OCI-LY1 (cell line): Measurements from ENCODE around the gene KCNB1.

Experiments used
- H2AFZ ChIP-seq: fragments of 200-600 bp; sonication (generic), shearing (Covaris generic); 2 replicates; pipeline ENCODE4 v1.6.0; 2014; ENCODE audit warnings: antibody characterized with exemption, mild to moderate bottlenecking, low read length
- H3F3A ChIP-seq: fragments of 200-600 bp; sonication (generic), shearing (Covaris generic); 2 replicates; pipeline ENCODE4 v1.6.0; 2014; ENCODE audit warnings: mild to moderate bottlenecking, antibody characterized with exemption, low read length, moderate library complexity; ENCODE audit not compliant: insufficient read depth
- H3K27ac ChIP-seq: fragments of 200-600 bp; sonication (generic); 2 replicates; pipeline ENCODE4 v1.5.1; 2014; ENCODE audit warnings: low read length, mixed run types, mild to moderate bottlenecking, low read depth; ENCODE audit not compliant: poor library complexity, severe bottlenecking
- H3K27me3 ChIP-seq: fragments of 200-600 bp; sonication (generic); 2 replicates; pipeline ENCODE4 v1.6.0; 2014; ENCODE audit warnings: antibody characterized with exemption, mild to moderate bottlenecking, low read length, moderate library complexity; ENCODE audit not compliant: insufficient read depth
- H3K36me3 ChIP-seq: fragments of 200-600 bp; sonication (generic); 2 replicates; pipeline ENCODE4 v1.6.1; 2014; ENCODE audit warnings: mild to moderate bottlenecking, antibody characterized with exemption, low read length, moderate library complexity, mixed read lengths; ENCODE audit not compliant: insufficient read depth
- H3K4me1 ChIP-seq: fragments of 200-600 bp; sonication (generic); 2 replicates; pipeline ENCODE4 v1.5.1; 2014; ENCODE audit warnings: mild to moderate bottlenecking, low read length, moderate library complexity; ENCODE audit not compliant: insufficient read depth, severe bottlenecking
- H3K4me2 ChIP-seq: fragments of 200-600 bp; sonication (generic), shearing (Covaris generic); 2 replicates; pipeline ENCODE4 v1.6.1; 2014; ENCODE audit warnings: low read length
- H3K4me3 ChIP-seq: fragments of 200-600 bp; sonication (generic); 2 replicates; pipeline ENCODE4 v1.5.1; 2014; ENCODE audit warnings: low read length, low read depth, mild to moderate bottlenecking, mixed read lengths; ENCODE audit not compliant: poor library complexity, severe bottlenecking
- H3K79me2 ChIP-seq: fragments of 200-600 bp; shearing (Covaris generic); 2 replicates; pipeline ENCODE4 v1.6.1; 2016; ENCODE audit warnings: mixed run types, low read length, mixed read lengths; ENCODE audit not compliant: insufficient read depth
- H3K9ac ChIP-seq: fragments of 200-600 bp; sonication (generic), shearing (Covaris generic); 2 replicates; pipeline ENCODE4 v1.6.1; 2014; ENCODE audit warnings: mild to moderate bottlenecking, low read length, mixed read lengths
- H3K9me2 ChIP-seq: fragments of 200-600 bp; sonication (generic), shearing (Covaris generic); 2 replicates; pipeline ENCODE4 v1.6.1; 2014; ENCODE audit warnings: low read depth, mild to moderate bottlenecking, low read length, mixed read lengths
- H3K9me3 ChIP-seq: fragments of 200-600 bp; shearing (Covaris generic); 2 replicates; pipeline ENCODE4 v1.6.1; 2014; ENCODE audit warnings: low read length, mixed read lengths
- H4K20me1 ChIP-seq: fragments of 200-600 bp; sonication (generic), shearing (Covaris generic); 2 replicates; pipeline ENCODE4 v1.6.0; 2016; ENCODE audit warnings: mild to moderate bottlenecking, low read length; ENCODE audit not compliant: insufficient read depth
- CTCF ChIP-seq: fragments of 200-600 bp; sonication (generic), shearing (Covaris generic); IDR thresholded peaks from 2 replicates; pipeline ENCODE4 v1.5.1; 2017; ENCODE audit warnings: mild to moderate bottlenecking, antibody characterized with exemption, low read length, moderate library complexity, mixed read lengths
- EZH2 ChIP-seq: fragments of 200-600 bp; sonication (generic), shearing (Covaris generic); IDR thresholded peaks from 2 replicates; pipeline ENCODE4 v1.8.0; 2017; ENCODE audit warnings: borderline replicate concordance, mixed run types, mild to moderate bottlenecking, antibody characterized with exemption, low read length, moderate library complexity, mixed read lengths

KCNB1 gene

GRCh38 chr20:49349694-49350252 is 132.7 kb downstream of the KCNB1 start:
- no peak overlapping the region for H3K9ac ChIP-seq
- no peaks in the 10 kb centered on the region for H3K9me2 ChIP-seq
- no peaks in the 10 kb centered on the region for H3K9me3 ChIP-seq
- no peak overlapping the region for H3K4me2 ChIP-seq
- H4K20me1 ChIP-seq, result no peaks in the 10 kb centered on the region
- TF ChIP-seq CTCF (no peak), EZH2 (no peak)
- H3K36me3 ChIP-seq, result no peaks in the 10 kb centered on the region
- H2AFZ ChIP-seq, result no peak overlapping the region
- H3F3A ChIP-seq, result no peaks in the 10 kb centered on the region
- H3K27ac ChIP-seq, result no peak overlapping the region
- no peak overlapping the region for H3K4me3 ChIP-seq
- H3K27me3 ChIP-seq, result 0 out of 2 replicates have a peak, but pooled peaks cover 6% of the 10 kb centered on the region
- H3K4me1 ChIP-seq, result no peaks in the 10 kb centered on the region
- H3K79me2 ChIP-seq, result no peaks in the 10 kb centered on the region

GRCh38 chr20:49349078-49349477 is 133.4 kb downstream of the KCNB1 start:
- Histone ChIP-seq H3K4me2 (no peak overlapping the region), H4K20me1 (no peaks in the 10 kb centered on the region), H3F3A (no peaks in the 10 kb centered on the region), H3K9me2 (no peaks in the 10 kb centered on the region), H3K27ac (no peak overlapping the region), H3K4me3 (no peak overlapping the region), H2AFZ (no peak overlapping the region), H3K36me3 (no peaks in the 10 kb centered on the region), H3K9me3 (no peaks in the 10 kb centered on the region), H3K27me3 (0 out of 2 replicates have a peak, but pooled peaks cover 6% of the 10 kb centered on the region), H3K79me2 (no peaks in the 10 kb centered on the region), H3K4me1 (no peaks in the 10 kb centered on the region), H3K9ac (no peak overlapping the region)
- TF ChIP-seq CTCF (no peak), EZH2 (no peak)

GRCh38 chr20:49348563-49348962 is 133.9 kb downstream of the KCNB1 start:
- Histone ChIP-seq H3K4me2 (no peak overlapping the region), H3F3A (no peaks in the 10 kb centered on the region), H3K9me2 (no peaks in the 10 kb centered on the region), H3K36me3 (no peaks in the 10 kb centered on the region), H4K20me1 (no peaks in the 10 kb centered on the region), H3K27ac (no peak overlapping the region), H2AFZ (no peak overlapping the region), H3K4me3 (no peak overlapping the region), H3K4me1 (no peaks in the 10 kb centered on the region), H3K79me2 (no peaks in the 10 kb centered on the region), H3K9me3 (no peaks in the 10 kb centered on the region), H3K9ac (no peak overlapping the region), H3K27me3 (0 out of 2 replicates have a peak, but pooled peaks cover 6% of the 10 kb centered on the region)
- no peak for TF ChIP-seq CTCF
- no peak for TF ChIP-seq EZH2
